KOPT-K1 (cell line): ENCODE results near the gene ZC3H4.
A peak's percentile ranks its signal among the peaks of the same experiment; 100 is the strongest.

Experiments
- H3K27ac ChIP-seq: fragments of 200-600 bp; sonication (generic); 2 replicates; pipeline ENCODE4 v1.5.1; 2016; ENCODE audit warnings: antibody characterized with exemption, mild to moderate bottlenecking, low read depth, low read length; ENCODE audit not compliant: poor library complexity, severe bottlenecking
- H3K36me3 ChIP-seq: fragments of 200-600 bp; sonication (generic); 2 replicates; pipeline ENCODE4 v1.5.1; 2017; ENCODE audit warnings: antibody characterized with exemption, mild to moderate bottlenecking, low read length, moderate library complexity; ENCODE audit not compliant: insufficient read depth
- H3K9me3 ChIP-seq: fragments of 200-600 bp; sonication (generic); 2 replicates; pipeline ENCODE4 v1.5.1; 2017; ENCODE audit warnings: antibody characterized with exemption, low read length, mild to moderate bottlenecking; ENCODE audit not compliant: insufficient read depth, poor library complexity, severe bottlenecking

The ZC3H4 gene

DNA sequence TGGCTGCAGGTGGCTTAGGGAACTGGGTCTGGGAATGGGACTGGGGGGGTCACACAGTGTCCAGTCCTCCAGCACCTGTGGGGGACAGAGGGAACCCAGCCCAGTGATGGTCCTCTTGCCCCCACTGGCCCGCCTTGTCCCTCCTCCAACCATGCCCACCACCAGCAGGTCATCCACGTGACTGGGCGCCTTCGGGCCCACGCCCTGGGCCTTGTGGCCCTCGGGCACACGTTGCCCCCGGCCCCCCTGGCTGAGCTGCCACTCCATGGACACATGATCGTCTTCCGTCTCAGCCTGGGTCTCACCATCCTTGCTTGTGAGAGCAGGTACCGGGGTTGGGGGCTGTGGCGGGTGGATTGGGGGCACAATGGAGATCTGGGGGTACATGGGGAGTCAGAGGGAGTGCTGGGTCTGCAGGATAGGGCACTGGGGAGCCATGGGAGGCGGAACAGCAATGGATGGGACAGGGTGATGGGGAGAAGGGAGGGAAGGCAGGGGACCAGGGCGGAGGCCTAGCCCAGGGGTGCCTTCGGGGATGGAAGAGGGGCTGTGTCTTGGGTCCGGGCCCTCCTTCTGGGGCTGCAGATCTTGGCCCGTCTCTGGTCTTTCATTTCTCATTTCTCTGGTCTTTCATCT is 74.2 kb downstream of the ZC3H4 start:
- Histone ChIP-seq H3K36me3 (peaks cover 6% of the 10 kb centered on the region; the same call in 1 of the 2 replicates), H3K9me3 (no peaks in the 10 kb centered on the region), H3K27ac (no peak overlapping the region)

DNA sequence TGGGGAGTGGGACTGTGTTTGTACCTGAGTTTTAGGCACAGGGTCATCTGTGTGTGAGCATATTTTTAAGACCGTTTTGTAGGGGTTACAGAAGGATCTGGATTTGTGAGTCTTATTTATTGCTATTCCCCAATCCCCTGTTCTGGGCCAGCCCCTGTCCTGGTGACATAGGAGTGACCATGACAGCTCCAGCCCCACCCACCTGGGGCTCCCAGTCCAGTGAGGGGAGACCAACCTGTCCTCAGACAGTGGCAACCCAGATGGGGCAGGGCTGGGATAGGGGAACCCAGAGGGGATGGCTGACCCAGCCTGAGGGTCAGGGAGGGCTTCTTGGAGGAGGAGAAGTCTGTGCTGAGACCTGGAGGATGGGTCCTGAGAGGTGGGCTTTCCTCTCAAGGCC is 75.8 kb downstream of the ZC3H4 start:
- no peaks in the 10 kb centered on the region for H3K9me3 ChIP-seq
- H3K36me3 ChIP-seq, result peaks cover 6% of the 10 kb centered on the region; the same call in 1 of the 2 replicates
- H3K27ac ChIP-seq, result no peak overlapping the region

DNA sequence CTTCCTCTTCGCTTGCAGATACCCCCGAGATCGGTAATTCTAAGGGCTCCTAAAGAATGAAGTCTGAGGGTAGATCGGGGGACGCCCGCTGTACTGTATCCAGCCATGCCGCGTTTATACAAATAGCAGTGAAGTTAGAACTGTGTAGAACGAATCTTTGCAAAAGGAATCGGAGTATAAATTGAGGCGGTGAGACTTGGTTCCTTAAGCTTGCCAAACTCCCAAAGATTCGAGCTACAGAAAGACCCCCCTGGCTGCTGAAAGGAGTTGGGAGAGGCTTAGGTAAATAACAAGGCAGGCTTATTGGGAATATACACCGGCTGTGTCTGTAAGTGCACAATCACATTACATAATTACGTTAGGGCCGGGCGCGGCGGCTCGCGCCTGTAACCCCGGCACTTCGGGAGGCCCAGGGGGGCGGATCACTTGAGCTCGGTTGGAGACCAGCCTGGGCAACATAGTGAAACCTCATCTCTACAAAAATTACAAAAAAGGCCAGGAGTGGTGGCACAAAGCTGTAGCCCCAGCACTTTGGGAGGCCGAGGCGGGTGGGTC is 77.4 kb downstream of the ZC3H4 start:
- Histone ChIP-seq H3K36me3 (no peaks in the 10 kb centered on the region), H3K27ac (peak overlapping the region; percentile 37), H3K9me3 (no peaks in the 10 kb centered on the region)

DNA sequence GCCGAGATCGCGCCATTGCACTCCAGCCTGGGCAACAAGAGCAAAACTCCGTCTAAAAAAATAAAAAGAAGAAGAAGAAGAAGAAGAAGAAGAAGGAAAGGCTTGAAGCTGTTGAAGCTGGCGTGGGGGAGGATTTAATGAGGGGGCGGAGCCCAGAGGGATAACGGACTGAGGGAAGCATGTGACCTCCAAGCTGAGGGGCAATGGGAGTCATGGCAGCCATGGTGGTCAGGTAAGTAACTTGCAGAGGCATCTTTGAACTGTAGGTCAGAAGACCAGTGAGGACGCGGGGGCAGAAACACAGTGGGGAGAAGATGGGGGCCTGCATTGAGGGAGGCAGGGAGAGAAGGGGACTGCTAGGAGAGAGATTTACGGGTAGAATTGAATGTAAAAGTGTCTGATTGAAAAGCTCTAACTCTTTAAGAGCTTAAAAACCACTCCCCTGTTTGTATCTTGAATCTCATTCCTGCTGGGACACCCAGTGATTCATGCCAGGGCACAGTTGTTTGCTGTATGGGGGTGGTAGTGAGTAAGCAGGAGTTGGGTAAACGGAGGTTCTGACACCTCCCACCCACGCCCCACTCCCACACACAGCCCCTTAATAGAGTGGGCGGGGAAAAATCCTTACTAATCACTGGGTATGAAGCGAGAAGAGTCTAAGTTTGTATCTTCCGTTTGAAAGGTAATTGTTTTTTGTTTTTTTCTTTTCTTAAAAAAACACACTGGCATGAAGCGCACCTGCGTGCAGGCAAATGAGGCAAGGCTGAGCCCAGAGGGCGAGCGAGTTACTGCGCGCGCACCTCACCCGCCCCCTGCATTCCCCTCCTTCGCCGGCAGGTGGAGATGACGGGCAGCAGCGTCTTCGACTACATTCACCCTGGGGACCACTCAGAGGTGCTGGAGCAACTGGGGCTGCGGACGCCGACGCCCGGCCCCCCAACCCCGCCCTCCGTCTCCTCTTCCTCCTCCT is 78.2 kb downstream of the ZC3H4 start:
- H3K36me3 ChIP-seq, result no peaks in the 10 kb centered on the region
- H3K9me3 ChIP-seq, result no peaks in the 10 kb centered on the region
- H3K27ac ChIP-seq, result peak overlapping the region; percentile 37

DNA sequence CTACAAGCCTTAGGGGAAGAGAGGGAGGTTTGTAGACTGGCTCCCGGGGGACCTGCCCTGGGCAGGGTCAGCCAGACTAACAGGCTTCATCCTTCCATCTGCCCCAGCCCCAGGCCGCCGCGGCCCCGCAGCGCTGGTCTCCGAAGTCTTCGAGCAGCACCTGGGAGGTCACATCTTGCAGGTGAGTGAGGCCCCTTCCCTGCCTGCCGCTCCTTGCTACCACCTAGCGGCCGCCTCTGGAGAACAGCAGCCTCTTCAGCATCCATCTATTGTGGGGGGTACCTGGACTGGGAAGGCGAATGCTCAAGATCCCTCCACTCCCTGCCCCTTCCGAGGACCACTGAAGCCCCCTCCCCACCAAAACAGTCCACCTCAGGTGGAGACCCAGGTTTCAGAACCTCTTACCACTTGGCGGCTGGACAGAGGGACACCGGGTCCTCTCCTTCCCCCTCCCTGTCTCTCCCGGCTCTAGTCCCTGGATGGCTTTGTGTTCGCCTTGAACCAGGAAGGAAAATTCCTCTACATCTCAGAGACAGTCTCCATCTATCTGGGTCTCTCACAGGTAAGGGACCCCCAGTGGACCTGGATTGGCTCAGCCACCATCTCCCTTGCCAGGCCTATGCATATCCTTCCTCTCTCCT is 81.3 kb downstream of the ZC3H4 start:
- Histone ChIP-seq H3K9me3 (no peaks in the 10 kb centered on the region), H3K36me3 (no peaks in the 10 kb centered on the region), H3K27ac (no peak overlapping the region)

DNA sequence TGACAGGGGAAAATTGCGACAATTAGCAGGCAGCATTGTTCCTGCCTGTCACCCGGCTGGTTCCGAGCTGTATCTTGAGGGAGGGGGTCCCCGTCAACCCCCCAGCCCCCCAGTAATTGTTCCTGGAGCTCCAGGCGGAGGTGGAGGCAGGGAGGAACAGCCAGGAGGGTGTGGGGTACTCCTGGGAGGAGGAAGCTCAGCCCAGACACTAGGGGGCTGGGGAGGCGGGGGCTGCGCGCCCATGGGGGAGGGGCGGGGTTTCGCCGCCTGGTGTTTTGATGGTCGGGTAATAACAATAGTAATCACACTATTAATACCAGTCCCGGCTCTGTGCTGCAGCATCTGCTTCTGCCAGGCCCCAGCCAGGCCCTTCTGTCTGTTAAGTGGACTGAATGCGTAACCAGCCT is 85.4 kb downstream of the ZC3H4 start:
- H3K36me3 ChIP-seq, result no peaks in the 10 kb centered on the region
- no peak overlapping the region for H3K27ac ChIP-seq
- H3K9me3 ChIP-seq, result no peaks in the 10 kb centered on the region

DNA sequence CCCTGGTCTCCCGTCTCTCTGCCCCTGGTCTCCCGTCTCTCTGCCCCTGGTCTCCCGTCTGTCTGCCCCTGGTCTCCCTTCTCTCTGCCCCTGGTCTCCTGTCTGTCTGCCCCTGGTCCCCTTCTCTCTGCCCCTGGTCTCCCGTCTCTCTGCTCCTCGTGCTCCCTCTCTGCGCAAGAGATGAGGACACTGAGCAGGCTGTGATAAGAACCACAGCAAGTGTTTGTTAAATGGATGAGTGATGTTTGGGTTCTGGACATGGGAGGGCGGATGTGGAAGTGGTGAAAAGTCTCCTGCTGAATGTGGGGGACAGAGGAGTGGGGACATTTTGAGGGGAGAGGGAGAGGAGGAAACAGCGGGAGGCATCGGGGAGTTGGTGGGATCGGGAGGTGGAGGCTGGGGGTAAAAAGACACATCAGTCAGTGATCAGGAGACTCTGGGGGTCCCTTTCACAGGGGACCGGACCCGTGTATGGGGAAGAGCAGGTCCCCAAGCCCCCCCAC is 85.9 kb downstream of the ZC3H4 start:
- Histone ChIP-seq H3K9me3 (no peaks in the 10 kb centered on the region), H3K36me3 (no peaks in the 10 kb centered on the region), H3K27ac (no peak overlapping the region)

DNA sequence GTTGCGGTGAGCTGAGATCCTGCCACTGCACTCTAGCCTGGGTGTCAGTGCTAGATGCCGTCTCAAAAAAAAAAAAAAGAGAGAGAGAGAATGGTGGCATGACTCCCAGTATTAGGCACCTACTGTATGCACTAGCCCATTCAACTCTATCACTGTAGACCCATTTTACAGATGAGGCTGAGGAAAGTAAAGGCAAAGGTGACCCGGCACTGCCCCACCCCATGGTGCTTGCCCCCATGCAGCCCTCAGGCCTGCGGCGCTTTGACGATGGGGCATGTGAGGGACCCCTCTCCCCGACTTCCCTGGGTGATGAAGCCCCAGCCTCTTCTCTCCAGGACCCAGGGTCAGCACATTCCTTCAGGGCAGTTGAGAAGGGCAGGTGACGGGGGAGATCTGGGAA is 86.7 kb downstream of the ZC3H4 start:
- no peaks in the 10 kb centered on the region for H3K9me3 ChIP-seq
- no peak overlapping the region for H3K27ac ChIP-seq
- no peaks in the 10 kb centered on the region for H3K36me3 ChIP-seq

DNA sequence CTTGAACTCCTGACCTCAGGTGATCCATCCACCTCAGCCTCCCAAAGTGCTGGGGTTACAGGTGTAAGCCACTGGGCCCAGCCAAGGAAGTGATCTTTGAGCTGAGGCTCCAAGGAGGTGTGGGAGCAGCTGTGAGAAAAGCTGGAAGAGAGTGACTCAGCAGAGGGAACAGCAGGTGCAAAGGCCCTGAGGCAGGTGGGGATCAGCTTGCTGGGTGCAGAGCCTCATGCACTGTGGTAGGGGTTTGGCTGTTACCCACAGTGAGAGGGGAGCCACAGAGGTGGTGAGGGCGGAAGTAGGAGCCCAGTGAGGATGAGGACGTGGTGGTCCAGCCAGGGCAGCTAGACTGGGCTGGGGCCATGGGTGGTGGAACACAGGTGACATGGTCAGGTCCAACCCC is 87.4 kb downstream of the ZC3H4 start:
- Histone ChIP-seq H3K9me3 (no peaks in the 10 kb centered on the region), H3K36me3 (no peaks in the 10 kb centered on the region), H3K27ac (no peak overlapping the region)

DNA sequence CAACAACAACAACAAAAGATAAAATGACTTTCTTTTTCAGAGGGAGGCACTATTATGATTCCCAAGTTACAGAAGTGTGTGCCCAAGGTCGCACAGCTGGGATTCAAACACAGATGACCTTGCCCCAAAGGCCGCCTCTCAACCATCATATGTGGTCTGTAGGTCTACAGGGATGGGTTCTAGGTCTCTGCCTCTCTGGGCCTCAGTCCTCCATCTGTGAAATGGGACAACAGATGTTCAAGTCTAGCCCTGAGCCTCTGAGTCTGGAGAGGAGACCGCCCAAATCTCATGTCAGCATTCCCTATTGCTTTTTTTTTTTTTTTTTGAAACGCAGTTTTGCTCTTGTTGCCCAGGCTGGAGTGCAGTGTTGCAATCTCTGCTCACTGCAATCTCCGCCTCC is 89.1 kb downstream of the ZC3H4 start:
- H3K9me3 ChIP-seq, result no peaks in the 10 kb centered on the region
- H3K27ac ChIP-seq, result no peak overlapping the region
- H3K36me3 ChIP-seq, result no peaks in the 10 kb centered on the region

DNA sequence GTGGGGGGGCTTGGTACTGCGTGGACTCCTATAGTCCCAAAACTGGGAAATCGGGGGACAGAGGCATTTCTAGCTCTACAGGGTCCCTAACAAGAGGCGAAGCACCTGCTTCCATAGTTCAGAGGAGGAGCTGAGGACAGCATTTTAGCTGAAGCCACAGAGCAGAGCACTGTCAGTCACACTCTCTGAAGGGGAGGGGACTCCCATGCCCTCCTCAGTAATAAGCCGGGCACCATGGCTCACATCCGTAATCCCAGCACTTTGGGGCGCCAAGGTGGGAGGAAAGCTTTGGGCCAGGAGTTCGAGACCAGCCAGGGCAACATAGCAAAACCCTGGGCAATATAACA is 90.2 kb downstream of the ZC3H4 start:
- no peak overlapping the region for H3K27ac ChIP-seq
- no peaks in the 10 kb centered on the region for H3K36me3 ChIP-seq
- no peaks in the 10 kb centered on the region for H3K9me3 ChIP-seq

DNA sequence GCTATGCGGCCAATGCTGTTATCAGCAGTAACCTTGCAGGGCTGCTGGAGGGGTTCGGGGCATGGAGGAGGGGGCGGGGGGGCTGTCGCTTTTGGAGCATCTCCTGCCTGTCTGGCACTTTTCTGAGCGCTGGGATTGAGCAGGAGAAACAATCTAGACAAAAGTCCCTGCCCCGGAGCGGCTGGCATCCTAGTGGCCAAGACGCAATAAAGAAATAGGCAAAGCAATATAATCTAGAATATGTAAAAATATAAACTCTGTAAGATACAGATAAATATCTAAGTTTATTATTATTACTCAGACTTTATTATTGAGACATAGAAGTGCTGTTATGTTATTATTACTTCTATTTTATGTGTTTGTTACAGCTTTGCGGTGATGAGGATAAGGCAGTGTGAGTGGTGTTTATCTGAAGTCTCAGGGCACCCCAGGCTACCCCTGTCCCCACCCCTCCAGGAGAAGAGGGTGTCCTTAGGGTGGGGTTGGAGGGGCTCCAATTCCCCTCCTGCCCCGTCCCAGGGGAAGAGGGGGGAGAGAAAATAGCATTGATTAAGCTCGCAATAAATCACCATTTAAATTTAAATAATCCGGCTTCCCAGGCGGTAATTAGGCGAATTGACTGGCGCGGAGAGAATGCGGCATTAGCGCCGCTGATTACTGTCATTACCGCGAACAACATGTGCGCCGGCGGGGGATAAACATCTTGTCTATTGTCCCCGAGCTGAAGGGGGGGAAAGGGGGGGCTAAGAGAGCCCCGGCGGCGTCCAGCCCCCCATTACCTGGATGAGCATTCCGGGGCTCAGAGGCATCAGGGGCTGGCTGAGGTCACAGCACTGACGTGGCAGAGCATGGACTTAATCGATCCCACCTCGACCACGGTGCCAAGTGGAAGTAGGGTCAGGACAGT is 90.8 kb downstream of the ZC3H4 start:
- no peak overlapping the region for H3K27ac ChIP-seq
- no peaks in the 10 kb centered on the region for H3K36me3 ChIP-seq
- no peaks in the 10 kb centered on the region for H3K9me3 ChIP-seq

DNA sequence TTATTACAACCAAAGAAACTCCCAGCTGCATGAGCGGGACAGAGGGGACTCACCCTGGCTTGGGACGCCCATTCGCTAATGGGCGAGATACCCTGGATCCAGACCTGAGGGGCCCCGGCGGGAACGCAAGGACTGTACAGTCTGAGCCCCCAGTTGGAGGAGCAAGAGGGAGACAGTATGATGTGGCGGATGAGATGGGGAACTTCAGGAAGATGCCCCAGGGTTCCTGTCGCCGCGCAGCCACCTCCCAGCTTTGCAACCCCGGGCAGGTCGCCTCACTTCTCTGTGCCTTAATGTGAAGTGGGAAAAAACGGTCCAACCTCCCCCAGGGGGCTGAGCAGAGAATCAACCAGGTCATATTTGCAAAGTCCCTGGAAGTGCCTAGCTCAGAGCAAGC is 91.4 kb downstream of the ZC3H4 start:
- H3K27ac ChIP-seq, result no peak overlapping the region
- no peaks in the 10 kb centered on the region for H3K9me3 ChIP-seq
- no peaks in the 10 kb centered on the region for H3K36me3 ChIP-seq

DNA sequence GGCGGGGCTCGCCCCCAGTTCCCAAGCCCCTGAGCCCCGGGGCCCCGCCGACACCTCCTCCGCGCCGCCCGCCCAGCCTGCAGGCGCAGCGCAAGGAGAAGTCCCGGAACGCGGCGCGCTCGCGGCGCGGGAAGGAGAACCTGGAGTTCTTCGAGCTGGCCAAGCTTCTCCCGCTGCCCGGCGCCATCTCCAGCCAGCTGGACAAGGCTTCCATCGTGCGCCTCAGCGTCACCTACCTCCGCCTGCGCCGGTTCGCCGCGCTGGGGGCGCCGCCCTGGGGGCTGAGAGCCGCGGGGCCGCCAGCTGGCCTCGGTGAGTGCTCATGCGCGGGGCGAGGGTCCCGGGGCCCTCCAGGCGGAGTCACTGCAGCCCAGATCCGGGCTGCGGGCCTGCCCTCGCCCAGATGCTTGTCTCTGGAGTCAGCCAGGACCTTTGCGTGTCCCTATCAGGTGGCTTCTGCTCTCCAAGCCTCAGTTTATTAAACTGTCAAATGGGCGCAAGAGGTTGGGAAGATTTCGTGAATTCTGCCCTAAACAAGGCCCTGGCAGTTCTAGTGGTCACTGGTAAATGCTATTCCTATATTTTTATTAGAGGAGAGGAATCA is 91.9 kb downstream of the ZC3H4 start:
- Histone ChIP-seq H3K36me3 (no peaks in the 10 kb centered on the region), H3K9me3 (no peaks in the 10 kb centered on the region), H3K27ac (no peak overlapping the region)
